AG09319 (cell line): ENCODE data around the gene GSTK1.

ENCODE experiments used
- DNase-seq: peaks from one replicate; pipeline ENCODE4 v3.0.0-alpha.2; 2010; ENCODE audit warnings: low read depth; ENCODE audit errors: extremely low read depth
- CTCF ChIP-seq: IDR thresholded peaks from 2 replicates; pipeline ENCODE4 v1.5.1; 2011; ENCODE audit warnings: low read depth, mild to moderate bottlenecking, inconsistent platforms, low read length, moderate library complexity

Gene GSTK1

GRCh38 chr7:143299840-143300239 lies 36.6 kb downstream of the GSTK1 start:
- DNase-seq: no peak
- peak; percentile 29 for TF ChIP-seq CTCF

DNA sequence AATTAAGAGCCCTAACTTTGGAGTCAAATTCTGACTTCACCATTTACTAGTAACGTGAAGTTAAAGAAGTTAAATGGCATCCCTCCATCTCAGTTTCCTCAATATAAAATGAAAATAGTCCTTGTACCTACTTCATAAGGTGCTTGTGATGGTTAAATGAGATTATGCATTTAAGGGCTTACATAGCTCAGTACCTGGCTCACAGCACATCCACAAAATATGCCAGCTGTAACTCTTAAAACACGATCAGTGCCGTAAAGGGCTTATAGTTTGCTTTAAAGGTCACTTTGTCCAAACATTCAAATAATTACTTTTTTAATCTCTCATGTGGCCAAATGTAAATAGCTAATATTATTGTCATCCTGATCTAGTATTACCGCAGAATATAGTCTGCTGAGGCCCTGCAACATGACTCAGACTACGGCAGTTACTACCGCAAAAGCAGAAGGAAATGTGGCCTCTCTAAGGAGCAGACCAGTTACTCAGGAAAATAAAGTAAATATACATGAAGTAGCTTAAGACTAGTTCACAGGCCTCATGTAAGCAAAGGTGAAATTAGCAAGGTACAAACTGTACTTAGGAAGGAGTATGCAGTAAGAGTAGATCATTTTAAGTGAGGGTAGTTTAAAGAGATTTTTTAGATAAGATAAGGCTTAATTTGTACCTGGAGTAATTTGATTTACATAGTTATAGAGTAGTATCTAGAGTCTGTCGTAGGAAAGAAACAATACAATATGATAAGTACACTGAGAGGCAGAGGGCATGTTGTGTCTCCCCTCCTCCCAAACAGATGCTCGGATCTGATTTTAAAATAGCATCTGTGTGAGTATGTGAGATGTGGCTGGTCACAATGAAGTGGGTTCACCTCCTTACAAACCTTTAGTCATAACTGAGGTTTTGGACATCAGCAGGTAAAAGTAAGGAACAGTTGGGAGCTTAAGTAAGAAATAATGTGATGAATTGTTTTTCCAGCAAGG lies 38.0 kb downstream of the GSTK1 start:
- no peak for TF ChIP-seq CTCF
- DNase-seq: no peak

GRCh38 chr7:143303733-143304132 lies 40.5 kb downstream of the GSTK1 start:
- no peak for TF ChIP-seq CTCF
- DNase-seq: no peak

DNA sequence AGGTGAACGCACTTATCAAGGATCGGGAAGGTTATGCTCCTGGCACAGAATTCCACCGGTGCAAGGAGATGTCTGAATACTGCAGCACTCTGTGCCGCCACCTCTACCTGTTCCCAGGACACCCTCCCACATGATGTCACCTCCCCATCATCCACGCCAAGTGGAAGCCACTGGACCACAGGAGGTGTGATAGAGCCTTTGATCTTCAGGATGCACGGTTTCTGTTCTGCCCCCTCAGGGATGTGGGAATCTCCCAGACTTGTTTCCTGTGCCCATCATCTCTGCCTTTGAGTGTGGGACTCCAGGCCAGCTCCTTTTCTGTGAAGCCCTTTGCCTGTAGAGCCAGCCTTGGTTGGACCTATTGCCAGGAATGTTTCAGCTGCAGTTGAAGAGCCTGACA lies 41.7 kb downstream of the GSTK1 start:
- no peak for DNase-seq
- no peak for TF ChIP-seq CTCF

GRCh38 chr7:143305423-143306070 lies 42.3 kb downstream of the GSTK1 start:
- DNase-seq: no peak
- peak; percentile 60 for TF ChIP-seq CTCF

DNA sequence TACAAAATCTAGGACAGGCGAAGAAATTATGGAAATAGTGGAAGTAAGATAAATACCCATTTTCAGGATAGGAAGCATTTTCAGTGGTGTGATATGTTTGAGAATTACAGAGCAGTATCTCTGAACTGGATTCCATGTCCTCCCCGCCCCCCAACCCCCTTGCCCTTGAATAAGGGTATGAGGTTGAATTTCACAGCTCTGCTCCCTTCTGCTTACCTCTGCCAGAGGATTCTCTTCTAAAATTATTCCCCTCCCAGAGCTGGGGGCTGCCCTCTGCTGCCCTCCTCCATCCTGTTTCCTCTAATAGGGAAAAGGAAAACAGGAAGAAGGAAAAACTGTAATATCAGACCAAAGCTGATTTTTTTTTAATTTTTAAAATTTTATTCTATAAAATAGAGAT lies 45.4 kb downstream of the GSTK1 start:
- no peak for TF ChIP-seq CTCF
- DNase-seq: no peak

- no peak for TF ChIP-seq CTCF
- no peak for DNase-seq
These were observed 50.9 kb downstream of the GSTK1 start for GRCh38 chr7:143314127-143314526.
